ENCODE results near the gene NTRK3. TPM values are rescaled to one million over a fixed set of nuclear protein-coding genes. Genes with fewer than 3 reads are reported as not detected.

NTRK3 gene
- total RNA-seq, 1 donor from 2014 or later, result not detected

DNA sequence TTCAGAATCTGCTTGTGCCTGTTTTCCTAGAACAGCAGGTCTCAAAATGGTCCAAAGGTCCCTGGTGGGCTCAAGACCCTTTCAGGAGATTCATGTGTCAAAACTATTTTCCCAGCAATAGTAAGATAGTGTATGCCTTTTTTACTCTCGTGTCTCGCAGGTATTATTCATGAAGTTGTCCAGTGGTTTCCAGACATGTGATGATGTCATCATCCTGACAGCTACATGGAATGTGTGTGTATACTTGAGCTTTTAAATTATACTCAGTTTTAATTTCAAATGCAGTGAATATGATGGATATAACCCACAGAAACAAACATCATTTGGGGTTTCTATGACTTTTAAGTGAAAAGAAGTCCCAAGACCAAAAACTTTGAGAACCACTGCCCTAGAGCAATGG lies 288.6 kb downstream of the NTRK3 start:
- peaks cover 3% of the 10 kb centered on the region for H3K27me3 Mint-ChIP-seq
- no peaks in the 10 kb centered on the region for H3K4me1 Mint-ChIP-seq (ENCODE audit: low read depth)
- H3K36me3 Mint-ChIP-seq (ENCODE audit: insufficient read depth), result no peaks in the 10 kb centered on the region
- DNase-seq (ENCODE audit: low spot score, unreplicated experiment), result no peak
- no peaks in the 10 kb centered on the region for H3K9me3 Mint-ChIP-seq (ENCODE audit: low read depth)
- TF ChIP-seq, protein P1, sequence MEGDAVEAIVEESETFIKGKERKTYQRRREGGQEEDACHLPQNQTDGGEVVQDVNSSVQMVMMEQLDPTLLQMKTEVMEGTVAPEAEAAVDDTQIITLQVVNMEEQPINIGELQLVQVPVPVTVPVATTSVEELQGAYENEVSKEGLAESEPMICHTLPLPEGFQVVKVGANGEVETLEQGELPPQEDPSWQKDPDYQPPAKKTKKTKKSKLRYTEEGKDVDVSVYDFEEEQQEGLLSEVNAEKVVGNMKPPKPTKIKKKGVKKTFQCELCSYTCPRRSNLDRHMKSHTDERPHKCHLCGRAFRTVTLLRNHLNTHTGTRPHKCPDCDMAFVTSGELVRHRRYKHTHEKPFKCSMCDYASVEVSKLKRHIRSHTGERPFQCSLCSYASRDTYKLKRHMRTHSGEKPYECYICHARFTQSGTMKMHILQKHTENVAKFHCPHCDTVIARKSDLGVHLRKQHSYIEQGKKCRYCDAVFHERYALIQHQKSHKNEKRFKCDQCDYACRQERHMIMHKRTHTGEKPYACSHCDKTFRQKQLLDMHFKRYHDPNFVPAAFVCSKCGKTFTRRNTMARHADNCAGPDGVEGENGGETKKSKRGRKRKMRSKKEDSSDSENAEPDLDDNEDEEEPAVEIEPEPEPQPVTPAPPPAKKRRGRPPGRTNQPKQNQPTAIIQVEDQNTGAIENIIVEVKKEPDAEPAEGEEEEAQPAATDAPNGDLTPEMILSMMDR (IDR thresholded peaks at IDR 0.05; ENCODE audit: unreplicated experiment), result no peak
- no peak overlapping the region for H3K4me3 Mint-ChIP-seq (ENCODE audit: low read depth)
- H3K27ac Mint-ChIP-seq, result no peak overlapping the region

DNA sequence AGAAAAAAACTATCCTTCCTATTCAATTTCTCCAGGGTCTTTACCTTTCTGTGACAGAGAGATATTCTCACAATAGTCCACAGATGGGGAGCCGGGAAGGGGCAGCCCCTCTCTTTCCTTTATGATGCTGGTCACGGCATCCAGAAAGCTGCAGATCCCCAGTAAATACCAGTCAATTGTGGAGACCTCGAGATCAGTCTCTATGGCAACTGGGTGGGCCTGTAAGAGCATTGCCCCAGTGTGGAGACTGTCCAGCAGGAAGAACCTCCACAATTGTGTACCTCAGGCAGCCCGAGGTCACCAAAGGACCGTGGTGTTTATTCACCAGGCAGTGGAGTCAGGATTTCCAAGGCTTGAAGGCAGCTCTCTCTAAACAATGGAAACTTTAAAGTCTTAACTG lies 291.2 kb downstream of the NTRK3 start:
- no peaks in the 10 kb centered on the region for H3K4me1 Mint-ChIP-seq (ENCODE audit: low read depth)
- H3K27ac Mint-ChIP-seq, result no peak overlapping the region

DNA sequence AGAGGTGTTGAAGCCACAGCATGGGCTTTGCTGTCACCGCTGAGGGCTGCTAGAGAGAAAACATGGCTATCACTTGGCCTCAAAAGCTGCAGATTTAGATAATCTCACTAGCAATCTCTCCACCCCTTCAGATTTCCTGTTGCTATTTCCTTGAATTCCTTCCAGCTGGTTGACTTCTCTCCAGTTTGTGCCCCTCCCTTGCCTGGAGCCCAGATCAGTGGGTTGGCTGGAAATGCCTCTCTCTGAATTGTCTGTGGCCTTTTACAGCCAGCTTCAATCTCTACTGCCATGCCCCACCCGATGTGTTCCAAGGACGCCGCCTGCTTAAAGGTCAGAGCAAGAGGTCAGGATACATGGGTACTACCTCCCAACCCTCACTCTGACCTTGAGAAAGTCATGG lies 294.1 kb downstream of the NTRK3 start:
- peaks cover 26% of the 10 kb centered on the region for H3K27me3 Mint-ChIP-seq
- H3K4me1 Mint-ChIP-seq (ENCODE audit: low read depth), result no peaks in the 10 kb centered on the region
- DNase-seq (ENCODE audit: low spot score, unreplicated experiment), result no peak
- H3K4me3 Mint-ChIP-seq (ENCODE audit: low read depth), result no peak overlapping the region
- H3K9me3 Mint-ChIP-seq (ENCODE audit: low read depth), result no peaks in the 10 kb centered on the region
- no peaks in the 10 kb centered on the region for H3K36me3 Mint-ChIP-seq (ENCODE audit: insufficient read depth)
- H3K27ac Mint-ChIP-seq, result no peak overlapping the region
- TF ChIP-seq, protein P1 (IDR thresholded peaks at IDR 0.05; ENCODE audit: unreplicated experiment), result no peak

More for the DNA sequence above, 291.2 kb downstream of the NTRK3 start:
- H3K9me3 Mint-ChIP-seq (ENCODE audit: low read depth), result no peaks in the 10 kb centered on the region
- DNase-seq (ENCODE audit: low spot score, unreplicated experiment), result no peak
- no peak overlapping the region for H3K4me3 Mint-ChIP-seq (ENCODE audit: low read depth)
- TF ChIP-seq, protein P1 (IDR thresholded peaks at IDR 0.05; ENCODE audit: unreplicated experiment), result no peak
- H3K36me3 Mint-ChIP-seq (ENCODE audit: insufficient read depth), result no peaks in the 10 kb centered on the region
- peaks cover 11% of the 10 kb centered on the region for H3K27me3 Mint-ChIP-seq

DNA sequence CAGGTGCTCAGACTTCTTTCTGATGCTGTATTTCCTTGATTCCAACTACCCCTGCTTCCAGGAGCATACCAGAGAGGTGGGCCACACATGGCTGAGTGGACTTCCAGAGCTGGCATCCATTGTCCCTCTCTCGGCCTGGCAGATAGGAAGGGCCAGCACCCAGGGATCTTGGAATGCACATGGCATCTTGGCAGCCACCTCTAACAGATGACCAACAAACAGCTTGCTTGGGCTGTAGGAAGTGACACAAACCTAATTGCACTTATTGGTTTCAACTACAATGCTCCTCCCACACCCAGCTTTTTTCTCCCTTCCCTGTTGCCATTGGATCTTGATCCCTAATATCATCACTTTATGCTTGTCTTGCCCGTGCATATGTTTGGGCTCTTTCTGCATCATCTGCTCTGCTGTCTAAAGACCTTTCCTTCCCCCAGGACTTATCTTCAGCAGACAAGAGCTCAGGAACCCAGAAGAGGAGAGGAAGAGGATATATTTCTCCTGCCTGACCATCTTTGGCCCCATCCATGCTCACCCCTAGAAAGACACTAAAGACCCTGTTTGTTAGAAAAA lies 294.6 kb downstream of the NTRK3 start:
- TF ChIP-seq, protein P1 (IDR thresholded peaks at IDR 0.05; ENCODE audit: unreplicated experiment), result no peak
- Mint-ChIP-seq H3K27ac (no peak overlapping the region), H3K4me3 (ENCODE audit: low read depth) (no peak overlapping the region), H3K36me3 (ENCODE audit: insufficient read depth) (no peaks in the 10 kb centered on the region), H3K9me3 (ENCODE audit: low read depth) (no peaks in the 10 kb centered on the region), H3K27me3 (peaks cover 26% of the 10 kb centered on the region), H3K4me1 (ENCODE audit: low read depth) (no peaks in the 10 kb centered on the region)
- no peak for DNase-seq (ENCODE audit: low spot score, unreplicated experiment)

DNA sequence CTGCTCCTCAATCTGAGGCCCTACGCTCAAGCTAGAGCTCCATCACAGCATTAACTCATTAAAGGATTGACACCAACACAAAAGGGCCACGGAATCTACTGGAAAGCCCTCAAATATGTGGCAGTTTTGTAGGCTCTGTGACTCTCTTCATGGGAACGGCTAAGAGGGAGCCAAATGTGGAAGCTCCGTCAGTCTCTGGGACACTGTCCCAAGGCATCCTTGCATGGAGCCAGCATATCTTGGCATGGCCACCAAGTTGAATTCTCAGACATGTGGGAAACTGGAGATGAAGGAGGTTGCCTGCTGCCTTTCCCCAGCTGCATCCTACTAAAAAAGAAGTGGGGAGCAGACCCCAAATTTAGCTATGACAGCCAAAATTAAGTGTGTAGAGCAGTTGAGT lies 296.9 kb downstream of the NTRK3 start:
- Mint-ChIP-seq H3K36me3 (ENCODE audit: insufficient read depth) (no peaks in the 10 kb centered on the region), H3K4me1 (ENCODE audit: low read depth) (no peaks in the 10 kb centered on the region), H3K4me3 (ENCODE audit: low read depth) (no peak overlapping the region), H3K27ac (no peak overlapping the region), H3K9me3 (ENCODE audit: low read depth) (no peaks in the 10 kb centered on the region), H3K27me3 (peaks cover 26% of the 10 kb centered on the region)
- TF ChIP-seq, protein P1 (IDR thresholded peaks at IDR 0.05; ENCODE audit: unreplicated experiment), result no peak
- no peak for DNase-seq (ENCODE audit: low spot score, unreplicated experiment)

Data from progenitor cell of endocrine pancreas (in vitro differentiated cells).